Inferior parietal cortex (tissue), 1 donor: ENCODE data around the gene ATPAF1.

Experiments used
- DNase-seq: peaks from one replicate; pipeline ENCODE4 v3.0.0-alpha.2; 2016; ENCODE audit errors: extremely low spot score

ATPAF1 gene

DNA sequence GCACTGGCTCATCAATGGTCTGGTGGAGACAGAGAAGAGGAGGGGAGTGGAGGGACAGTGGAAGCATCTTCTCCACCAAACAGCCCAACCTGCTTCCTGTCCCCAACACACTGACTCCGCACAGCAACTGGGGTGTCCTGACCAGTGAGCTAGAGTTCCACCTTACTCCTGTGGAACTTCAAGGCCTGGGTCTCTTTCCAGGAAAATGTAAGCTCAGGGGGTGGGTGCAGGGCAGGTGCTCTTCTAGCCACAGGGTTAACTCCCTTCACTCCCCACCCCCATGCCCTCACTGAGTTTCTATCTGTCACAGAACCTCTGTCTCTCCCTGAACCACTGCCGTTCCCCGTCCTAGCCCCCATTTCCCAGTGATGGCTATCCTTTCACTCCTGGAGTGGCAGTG is 52.4 kb downstream of the ATPAF1 start:
- DNase-seq, result no peak

DNA sequence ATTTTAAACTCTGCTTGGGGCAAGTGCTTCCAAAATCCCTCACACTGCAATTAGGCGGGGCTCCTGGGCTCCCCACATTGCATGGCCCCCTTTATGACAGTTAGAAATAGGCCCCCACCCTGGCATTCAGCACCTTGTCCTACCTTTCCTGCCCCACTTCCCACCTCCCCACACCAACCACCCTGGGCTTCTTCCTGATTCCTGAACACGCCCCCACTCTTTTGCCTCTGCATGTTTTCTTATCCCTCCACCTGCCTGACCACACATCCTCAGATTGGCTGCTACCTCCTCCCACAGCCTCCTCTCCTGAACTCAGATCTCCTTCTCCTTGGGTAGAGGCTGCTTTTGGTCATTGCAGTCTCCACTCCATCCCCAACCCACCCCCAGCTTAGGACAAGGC is 53.1 kb downstream of the ATPAF1 start:
- DNase-seq, result no peak

DNA sequence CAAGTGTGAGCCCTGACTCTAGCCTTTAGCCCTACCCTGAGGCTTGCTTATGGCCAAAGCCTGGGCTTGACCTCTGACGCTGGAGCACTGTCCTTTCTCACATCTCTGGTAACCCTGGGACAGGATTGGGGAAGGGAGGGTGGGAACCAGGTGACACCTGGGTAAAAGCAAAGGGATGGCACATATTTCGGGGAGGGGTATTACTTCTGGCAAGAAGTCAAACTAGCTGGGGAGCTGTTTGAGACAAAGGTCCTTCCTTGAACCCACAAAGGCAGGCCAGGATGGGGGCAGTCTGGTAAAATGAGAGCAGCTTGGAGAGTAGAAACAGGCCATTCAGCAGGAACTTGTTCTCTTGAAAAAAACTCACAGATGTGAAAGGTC is 53.6 kb downstream of the ATPAF1 start:
- DNase-seq, result no peak

DNA sequence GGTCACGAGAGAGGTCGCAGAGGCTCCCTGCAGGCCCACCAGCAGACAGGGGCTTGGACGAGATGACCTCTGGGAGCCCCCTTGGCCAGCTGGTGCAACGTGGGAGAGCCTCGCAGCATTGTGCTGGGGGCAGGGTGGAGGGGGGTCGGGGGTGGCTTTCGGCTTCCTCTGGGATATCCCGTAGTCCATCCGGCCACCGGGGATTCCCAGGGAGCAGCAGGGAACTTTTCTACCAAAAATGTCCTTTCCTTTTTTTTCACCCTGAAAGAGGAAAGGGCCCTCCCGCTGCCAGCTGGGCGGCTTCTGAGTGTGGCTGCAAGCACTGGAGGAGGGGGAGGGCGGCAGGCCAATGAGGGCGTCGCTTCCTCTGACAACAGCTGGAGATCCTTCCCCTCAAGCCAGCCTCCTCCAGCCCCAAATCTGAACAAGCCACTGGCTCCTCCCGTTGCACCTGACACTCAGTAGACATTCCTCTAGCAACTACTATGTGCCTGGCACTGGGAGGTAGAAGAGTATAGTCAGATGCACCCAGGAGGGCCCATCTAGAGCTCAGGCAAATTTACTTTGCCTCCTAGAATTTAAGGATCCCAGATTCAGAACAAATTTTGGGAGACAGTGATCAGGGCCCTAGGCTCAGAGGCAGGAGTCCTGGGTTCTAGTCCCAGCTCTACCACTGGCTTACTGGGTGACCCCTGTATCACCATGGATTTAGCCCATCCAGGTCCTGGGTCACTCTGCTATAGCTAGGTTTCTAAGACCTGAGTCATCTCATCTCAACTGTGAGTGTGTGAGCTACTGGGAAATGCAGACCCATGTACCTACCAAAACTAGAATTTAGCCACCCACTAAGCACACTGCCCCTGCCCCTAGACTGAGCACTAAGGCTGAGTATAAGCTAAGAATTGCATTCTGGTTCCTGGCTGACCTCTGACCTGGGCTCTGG is 54.2 kb downstream of the ATPAF1 start:
- no peak for DNase-seq

GRCh38 chr1:46612937-46613660 is 55.1 kb downstream of the ATPAF1 start:
- no peak for DNase-seq

DNA sequence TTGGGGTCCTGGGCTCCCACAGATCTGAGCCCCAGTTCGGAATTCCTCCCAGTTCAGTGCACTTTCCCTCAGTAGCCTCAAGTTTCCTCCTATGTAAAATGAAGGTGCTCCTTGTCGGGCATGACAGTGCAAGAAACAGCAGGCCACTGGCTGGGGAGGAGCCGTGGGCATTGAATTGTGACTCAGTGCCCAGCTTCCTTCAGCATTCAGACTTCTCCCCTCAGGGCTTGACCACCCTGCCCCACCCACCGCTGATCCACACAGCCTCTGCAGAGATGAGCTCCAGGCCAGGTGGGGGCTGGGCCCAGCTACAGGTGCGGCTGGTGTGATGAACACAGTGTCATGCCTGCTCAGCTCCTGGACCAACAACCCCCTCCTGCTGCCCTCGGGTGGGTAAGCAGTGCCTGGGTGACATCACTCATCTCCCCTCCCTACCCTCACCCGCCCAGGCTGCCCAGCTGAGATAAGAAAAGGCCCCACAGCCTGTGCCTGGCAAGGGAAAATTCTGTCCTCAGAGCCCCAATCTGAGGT is 56.4 kb downstream of the ATPAF1 start:
- DNase-seq, result no peak

GRCh38 chr1:46607345-46608130 is 60.6 kb downstream of the ATPAF1 start:
- no peak for DNase-seq

DNA sequence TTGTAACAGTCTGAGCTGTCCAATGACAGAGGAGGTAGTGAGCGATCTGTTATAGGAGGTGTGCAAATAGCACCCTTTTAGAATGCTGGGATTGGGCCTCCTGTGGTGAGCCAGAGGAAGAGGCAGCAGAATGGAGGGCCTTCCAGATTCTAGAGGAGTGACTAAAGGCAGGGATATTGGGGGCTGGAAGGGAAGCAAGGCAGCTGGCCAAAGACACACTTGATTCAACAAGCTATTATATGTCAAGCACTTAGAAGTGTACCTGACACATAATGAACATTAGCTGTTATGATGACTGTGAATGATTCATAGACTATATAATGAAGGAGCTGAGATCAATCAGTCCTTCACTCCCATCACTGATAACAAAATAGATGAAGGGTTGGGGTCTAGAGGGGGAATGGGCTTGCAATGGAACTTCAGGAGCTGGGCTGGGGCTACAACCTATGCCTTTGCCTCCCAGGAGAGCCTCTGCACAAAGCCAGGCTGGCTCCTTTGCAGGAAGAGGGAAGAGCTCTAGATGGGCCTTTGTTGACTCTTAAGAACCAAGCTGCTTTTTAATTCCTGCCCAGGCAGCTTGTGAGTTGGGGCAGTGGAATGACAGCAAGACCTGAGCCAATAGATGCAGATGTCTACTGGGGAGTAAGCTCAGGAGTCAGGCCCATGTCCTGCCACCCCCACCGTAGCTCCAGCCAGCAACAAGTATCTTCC is 61.8 kb downstream of the ATPAF1 start:
- no peak for DNase-seq

DNA sequence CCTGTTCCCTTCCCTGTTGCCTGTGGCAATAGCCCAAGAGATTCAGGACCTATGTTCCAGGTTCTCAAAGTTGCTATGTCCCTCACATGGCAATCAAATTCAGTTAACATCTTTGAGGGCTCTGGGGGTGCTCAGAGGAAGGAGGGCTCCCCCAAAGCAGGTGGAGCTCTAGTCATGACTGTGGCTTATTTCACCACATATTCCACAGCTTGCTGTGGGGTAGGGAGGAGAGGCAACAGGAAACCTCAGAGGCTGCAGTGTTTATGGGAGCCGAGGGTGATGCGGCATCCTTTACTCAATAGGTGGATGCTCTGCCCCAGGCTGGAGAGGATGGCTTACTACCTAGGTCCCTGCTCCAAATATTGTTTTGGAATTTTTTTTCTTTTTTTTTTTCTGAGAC is 62.9 kb downstream of the ATPAF1 start:
- no peak for DNase-seq

DNA sequence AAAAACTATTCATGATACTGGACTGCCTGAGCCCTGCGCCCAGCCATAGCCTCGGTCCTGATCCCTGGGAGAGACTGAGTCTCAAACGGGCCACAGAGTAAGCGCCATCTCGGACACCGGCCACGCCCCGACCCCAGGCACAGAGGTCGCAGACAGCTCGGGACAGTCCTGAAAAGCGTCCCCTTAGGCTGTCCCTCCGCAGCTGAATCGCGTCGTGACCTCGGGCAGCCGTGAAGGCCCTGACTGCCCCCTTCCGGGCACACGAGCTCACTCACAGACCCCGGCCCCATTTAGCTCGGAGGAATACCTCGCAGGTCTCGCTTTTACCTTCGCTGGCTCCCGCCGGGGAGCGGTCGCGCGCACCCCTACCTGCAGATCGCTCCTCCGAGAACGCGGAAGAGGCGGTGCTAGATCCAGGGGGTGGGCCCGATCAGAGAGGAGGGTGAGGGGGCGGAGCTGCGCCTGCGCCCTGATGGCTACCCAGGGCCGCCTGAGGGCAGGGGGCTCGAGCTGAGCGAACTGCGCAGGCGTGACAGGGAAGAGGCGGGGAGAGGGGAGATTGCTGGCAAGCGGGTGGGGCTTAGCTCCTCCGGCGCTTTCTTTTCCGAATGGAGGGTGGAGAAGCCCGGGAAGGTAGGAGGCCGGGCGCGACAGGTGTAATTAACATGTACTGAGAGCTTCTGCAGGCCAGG is 64.2 kb downstream of the ATPAF1 start, which contains the start of gene MKNK1:
Gene MKNK1, minus strand, starts transcription at position 411 of the 692 bp plus-strand sequence. CDS start 20,941 bp downstream, outside the sequence.
- peak; percentile 91 for DNase-seq

DNA sequence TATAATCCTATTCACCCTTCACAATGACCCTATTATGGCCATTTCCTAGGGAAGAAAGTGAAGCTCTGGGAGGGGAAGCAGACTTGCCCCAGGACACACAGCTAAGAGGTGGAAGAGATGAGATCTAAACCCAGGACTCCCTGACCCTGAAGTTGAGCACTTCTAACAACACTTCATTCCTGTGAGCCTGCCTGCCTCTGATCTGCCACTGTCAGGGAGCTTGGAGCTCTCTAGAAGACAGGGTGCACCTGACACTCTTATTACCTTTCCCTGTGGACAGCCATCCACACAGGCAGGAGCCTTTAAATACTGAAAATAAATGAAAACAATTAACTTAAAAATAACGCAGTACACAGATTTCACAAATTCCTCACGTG is 64.7 kb downstream of the ATPAF1 start:
- no peak for DNase-seq

GRCh38 chr1:46601257-46602007 is 66.7 kb downstream of the ATPAF1 start:
- no peak for DNase-seq

DNA sequence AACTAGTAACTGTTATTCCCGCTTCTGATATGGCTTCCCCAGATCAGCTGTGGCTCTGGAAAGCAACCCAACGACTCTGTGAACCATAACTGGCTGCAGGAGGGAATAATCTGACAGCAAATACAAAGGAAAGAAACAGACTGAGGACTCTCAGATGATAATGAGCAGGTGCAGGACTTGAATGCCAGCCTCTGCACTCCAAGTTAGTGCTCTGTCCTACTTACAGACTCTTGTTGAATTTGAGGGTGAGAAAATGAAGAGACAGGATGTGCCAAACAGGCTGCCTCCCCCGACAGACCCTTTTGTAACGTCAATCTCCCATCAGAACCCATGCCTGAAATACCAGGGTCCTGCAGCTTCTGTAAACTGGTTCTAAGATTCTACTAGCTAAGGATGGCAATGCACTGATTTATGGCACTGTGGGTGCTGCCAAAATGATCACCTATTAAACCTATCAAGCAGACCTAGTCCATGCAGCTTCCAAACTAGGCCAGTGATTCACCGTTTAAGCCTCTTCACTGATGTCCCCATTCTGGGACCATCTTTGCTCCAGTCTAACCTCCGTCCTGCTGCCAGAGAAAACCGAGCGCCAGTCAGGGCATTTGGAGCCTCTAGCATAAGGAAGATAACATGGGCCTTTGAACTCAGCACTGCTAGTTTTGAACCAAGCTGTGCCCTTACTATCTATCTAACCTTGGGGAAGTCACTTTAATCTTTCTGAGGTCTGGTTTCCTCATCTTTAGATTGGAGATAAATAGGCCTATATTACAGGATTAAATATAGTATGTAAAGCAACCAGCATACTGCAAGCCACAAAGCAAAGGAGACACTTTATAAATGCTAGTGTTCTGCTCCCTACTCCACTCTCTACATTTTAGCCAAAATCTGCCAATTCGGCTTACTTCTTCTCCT is 68.8 kb downstream of the ATPAF1 start:
- DNase-seq, result no peak

- no peak for DNase-seq
Observed at GRCh38 chr1:46596846-46597245, 71.3 kb downstream of the ATPAF1 start.

GRCh38 chr1:46596036-46596435 is 72.1 kb downstream of the ATPAF1 start:
- DNase-seq, result no peak

GRCh38 chr1:46595127-46595526 is 73.0 kb downstream of the ATPAF1 start:
- DNase-seq, result no peak

GRCh38 chr1:46594063-46594462 is 74.1 kb downstream of the ATPAF1 start:
- DNase-seq, result no peak

- no peak for DNase-seq
Observed at GRCh38 chr1:46592823-46593222, 75.3 kb downstream of the ATPAF1 start.

DNA sequence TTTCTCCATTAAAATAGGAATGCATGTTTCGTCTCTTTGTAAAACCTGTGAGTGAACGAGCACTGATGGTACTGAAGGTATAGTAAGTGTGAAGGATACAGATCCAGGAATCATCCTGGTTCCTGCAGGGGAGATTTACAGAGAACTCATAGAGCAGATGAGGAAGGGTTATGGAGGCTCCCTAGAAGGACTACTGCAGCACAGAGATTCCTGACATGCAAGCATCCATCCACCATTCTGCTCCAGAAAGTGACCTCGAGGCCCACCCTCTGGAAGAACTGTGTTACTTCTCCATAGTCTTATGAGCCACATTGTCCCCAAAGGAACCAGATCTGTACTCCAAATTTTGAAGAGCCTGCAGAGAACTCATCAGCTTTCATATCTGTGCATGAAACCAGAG is 78.6 kb downstream of the ATPAF1 start:
- no peak for DNase-seq
